HG03460 (cell line): Measurements from ENCODE around the gene SREK1.
"Not testable (repeated sequence)": the region's sequence is repeated elsewhere in the genome, so short reads cannot be mapped to it uniquely, and the experiment has no call there.

Source experiments
- ATAC-seq: cut with Tn5 transposase; IDR thresholded peaks from one replicate; pipeline ENCODE4 v1.9.1; 2021; ENCODE audit not compliant: unreplicated experiment

Gene SREK1, protein sequence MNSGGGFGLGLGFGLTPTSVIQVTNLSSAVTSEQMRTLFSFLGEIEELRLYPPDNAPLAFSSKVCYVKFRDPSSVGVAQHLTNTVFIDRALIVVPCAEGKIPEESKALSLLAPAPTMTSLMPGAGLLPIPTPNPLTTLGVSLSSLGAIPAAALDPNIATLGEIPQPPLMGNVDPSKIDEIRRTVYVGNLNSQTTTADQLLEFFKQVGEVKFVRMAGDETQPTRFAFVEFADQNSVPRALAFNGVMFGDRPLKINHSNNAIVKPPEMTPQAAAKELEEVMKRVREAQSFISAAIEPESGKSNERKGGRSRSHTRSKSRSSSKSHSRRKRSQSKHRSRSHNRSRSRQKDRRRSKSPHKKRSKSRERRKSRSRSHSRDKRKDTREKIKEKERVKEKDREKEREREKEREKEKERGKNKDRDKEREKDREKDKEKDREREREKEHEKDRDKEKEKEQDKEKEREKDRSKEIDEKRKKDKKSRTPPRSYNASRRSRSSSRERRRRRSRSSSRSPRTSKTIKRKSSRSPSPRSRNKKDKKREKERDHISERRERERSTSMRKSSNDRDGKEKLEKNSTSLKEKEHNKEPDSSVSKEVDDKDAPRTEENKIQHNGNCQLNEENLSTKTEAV

GRCh38 chr5:66144074-66144833, at the start of gene SREK1:
Gene SREK1 (plus strand): TSS chr5:66144300. CDS start chr5:66144377, 77 bp downstream.
- ATAC-seq, result peak; percentile 89

DNA sequence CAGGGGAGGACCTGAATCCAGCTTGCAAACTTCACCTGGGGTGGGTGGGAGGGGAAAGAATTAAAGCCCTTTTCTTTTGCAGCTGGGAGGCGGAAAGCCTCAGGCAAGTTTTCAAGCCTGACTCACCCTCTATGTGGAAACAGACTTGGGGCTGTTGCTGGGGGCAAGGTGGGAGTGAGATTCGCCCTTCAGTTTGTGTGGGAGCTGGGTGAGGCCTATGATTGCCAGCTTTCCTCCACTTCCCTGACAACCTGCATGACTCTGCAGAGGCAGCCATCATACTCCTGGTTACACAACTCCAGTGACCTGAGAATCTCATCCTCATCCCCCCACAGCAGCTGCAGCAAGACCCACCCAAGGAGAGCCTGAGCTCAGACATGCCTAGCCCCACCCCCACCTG, 43.2 kb upstream of the SREK1 start:
- ATAC-seq, result no peak

DNA sequence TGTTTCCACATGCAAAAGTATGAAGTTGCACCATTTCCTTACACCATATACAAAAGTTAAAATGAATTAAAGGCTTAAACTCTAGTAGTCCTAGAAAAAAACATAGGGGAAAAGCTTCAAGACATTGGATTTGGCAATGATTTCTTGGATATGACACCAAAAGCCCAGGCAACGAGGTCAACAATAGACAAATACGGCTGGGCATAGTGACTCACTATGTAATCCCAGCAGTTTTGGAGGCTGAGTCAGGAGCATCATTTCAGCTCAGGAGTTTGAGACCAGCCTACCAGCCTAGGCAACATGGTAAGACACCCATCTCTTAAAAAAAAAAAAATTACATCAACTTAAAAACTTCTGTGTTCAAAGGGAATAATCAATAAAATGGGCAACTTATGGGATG, 30.9 kb upstream of the SREK1 start:
- no peak for ATAC-seq

DNA sequence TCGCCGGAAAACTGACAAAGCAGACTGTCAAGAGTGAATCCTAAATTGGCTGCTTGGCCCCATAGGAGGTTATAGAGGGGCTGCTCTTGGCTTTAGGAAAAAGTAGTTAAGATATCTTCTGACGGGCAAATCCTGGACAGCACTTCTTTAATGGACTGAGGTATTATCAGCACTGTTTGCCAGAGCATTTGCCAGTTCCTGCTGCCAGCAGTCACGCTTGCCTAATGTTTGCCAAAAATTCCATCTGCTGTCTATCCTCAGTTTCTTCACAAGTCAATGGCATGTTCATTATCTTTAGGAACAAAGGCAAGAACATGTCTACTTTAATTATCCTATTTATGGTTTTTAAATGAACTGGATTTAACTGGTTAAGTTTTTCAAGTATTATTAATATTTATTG, 25.8 kb upstream of the SREK1 start:
- no peak for ATAC-seq

DNA sequence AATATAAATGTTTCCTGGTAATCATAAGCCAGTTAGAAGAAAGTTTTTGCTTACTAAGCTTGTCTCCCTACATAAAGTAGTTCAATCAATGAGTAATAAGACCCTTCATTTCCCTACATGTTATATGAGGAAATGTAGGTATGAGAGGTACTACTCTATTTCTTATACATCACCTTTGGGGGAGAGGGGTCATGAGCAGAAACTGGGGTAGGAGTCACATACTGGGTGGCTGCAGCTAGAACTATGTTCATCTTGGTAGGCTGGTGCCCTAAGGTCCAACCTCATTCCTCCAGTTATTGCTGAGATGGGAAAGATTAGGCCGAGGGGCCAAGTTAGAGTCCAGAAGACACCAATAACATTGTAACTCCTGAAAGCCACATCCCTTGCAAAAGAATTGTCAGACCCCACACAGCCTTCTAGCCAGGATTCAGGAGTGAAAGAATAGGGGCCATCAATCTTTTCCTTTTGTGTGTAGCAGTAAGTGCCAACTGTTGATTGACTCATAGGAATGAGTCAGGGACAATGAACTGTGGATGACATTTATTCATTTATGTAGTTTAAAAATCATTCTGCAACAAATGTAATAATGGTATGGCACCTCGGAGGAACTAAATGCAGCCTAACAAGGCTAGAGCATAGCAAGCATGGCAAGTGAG, 21.6 kb upstream of the SREK1 start:
- ATAC-seq, result no peak

- no peak for ATAC-seq
Observed at GRCh38 chr5:66129144-66129543, 15.0 kb upstream of the SREK1 start.

DNA sequence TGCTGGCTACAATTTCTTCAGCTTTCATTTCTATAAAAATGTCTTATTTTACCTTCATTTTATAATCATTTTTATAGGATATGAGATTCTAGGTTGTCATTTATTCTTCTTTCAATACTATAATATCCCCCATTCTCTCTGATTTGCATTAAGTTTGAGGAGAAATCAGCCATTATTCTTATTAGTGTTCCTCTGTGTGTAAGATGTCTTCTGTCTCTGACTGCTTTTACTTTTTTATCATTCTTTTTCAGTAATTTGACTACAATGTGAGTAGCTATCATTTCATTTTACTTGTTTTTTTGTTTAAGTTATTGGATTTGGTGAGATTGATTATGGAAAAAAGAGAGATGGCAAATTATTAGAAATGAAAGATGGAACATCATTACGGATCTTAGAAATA, 13.6 kb upstream of the SREK1 start:
- ATAC-seq, result no peak

DNA sequence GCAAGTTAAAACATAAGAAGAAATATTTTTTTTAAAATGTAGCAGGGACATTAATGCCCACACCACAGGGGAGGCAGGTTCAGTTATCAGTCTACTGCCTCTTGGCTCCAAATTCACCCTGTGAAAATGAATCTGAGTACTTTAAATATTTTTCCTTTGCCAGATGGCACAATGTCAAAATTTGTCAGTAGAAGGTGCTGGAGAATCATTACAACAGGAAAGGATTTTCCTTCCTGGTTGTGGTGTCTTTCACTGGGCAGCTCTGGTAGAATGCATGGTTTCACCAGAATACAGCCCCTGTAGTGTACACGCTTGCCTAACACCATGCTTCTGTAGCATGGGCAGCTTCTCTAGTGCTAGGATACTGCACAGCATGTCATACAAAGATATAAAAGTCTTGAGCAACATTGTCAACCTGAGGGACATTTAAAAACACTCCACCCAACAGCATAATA, 9.7 kb upstream of the SREK1 start:
- ATAC-seq, result no peak

GRCh38 chr5:66136053-66136452, 8.0 kb upstream of the SREK1 start:
- ATAC-seq, result no peak

- not testable (repeated sequence) for ATAC-seq
Observed at GRCh38 chr5:66136944-66137343, 7.2 kb upstream of the SREK1 start.

DNA sequence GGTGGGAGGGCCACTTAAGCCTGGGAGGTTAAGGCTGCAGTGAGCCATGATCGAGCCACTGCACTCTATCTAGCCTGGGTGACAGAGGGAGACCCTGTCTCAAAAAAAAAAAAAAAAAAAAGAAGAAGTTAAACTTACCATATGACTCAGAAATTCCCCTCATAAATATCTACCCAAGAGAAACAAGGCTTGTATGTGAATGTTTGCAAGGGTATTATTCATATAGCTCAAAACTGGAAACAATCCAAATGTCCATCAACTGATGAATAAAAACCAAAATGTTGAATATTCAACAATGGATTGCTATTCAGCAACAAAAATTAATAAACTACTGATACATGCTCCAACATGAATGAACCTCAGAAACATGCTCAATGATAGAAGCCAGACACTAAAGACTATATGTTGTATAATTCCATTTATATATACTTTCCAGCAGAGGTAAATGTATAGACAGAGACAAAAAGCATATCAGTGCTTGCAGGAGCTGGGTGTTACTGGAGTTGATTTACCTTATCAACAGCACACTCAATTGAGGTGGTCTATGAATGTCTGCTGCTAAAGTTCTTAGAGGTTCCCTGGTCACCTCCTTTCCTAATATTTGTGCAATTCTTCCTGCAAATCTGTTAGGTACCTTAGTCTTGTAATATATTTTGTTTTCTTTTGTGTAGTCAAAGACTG, 5.3 kb upstream of the SREK1 start:
- no peak for ATAC-seq

- ATAC-seq, result no peak
Observed at GRCh38 chr5:66139318-66139712, 4.8 kb upstream of the SREK1 start.

DNA sequence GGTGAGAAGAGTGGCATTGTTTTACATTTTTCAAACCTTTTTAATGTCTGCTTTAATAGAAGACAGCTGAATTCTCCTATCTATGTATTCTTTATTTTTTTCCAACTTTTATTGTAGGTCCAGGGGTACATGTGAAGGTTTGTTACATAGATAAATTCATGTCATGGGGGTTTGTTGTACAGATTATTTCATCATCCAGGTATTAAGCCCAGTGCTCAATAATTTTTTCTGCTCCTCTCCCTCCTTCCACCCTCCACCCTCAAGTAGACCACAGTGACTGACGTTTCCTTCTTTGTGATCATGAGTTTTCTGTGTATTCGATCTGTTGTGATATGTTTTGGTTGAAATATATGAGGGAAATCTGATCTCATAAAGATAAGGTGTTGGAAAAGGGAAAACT, 1.7 kb upstream of the SREK1 start:
- no peak for ATAC-seq

GRCh38 chr5:66143473-66144073, 527 bp upstream of the SREK1 start:
- ATAC-seq, result peak; percentile 16

DNA sequence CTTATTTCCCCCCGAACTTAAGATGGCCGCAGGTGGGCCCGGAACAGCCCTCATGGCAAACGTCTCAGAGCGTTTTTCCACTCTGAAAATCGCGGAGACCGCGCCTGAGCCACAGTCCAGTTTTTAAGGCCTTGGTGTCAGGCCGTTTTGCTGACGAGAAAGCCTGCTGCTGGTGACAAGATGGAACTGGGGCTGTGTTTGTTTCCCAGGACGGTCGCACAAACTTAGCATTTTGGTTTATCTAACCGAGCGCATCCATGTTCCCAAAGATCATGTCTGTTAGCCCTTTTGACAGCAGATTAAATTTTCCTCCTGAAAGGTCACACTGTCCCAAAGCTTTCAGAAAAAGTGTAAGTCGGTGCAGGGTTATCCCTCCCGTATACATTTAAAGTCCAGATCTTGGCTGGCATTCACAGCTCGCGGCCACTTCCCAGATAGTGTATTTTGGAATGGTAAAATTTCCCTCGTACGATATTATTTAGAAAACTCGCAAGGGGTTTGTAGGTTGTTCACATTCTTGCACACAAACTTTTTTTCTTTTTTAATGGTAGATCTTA, 812 bp downstream of the SREK1 start:
- peak; percentile 46 for ATAC-seq

DNA sequence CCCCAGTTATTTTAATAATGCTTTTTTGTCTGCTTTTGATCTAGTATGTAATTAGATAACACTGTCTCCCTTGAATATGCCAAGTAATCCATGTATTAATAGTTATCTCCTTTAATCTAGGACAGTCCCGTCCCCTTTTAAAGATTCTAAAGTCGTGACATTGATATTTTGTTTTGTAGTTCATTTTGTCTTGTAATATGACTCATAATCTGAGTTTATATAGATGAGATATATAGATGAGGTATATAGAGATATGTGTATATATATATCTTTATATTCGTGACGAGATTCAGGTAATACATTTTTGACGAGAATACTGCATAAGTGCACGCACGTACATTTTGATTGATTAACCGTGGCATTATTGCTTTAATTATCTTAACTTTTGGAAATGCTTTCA, 1.6 kb downstream of the SREK1 start:
- ATAC-seq, result no peak

GRCh38 chr5:66149950-66150349, 5.8 kb downstream of the SREK1 start:
- no peak for ATAC-seq

DNA sequence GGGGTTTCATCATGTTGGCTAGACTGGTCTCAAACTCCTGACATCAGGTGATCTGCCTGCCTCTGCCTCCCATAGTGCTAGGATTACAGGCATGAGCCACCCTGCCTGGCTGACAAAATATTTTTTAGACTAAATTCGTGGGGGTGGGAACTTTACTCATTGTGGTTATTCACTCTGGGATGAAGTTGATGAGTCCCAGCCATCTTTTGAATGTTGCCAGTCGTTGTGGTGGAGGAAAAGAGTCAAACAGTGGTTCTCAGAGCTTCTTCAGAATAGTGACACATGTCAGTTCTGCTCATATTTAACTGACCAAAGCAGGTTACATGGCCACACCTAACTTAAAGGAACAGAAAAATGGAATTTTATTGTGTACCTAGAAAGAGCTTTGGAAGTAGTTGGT, 6.9 kb downstream of the SREK1 start:
- ATAC-seq, result no peak

DNA sequence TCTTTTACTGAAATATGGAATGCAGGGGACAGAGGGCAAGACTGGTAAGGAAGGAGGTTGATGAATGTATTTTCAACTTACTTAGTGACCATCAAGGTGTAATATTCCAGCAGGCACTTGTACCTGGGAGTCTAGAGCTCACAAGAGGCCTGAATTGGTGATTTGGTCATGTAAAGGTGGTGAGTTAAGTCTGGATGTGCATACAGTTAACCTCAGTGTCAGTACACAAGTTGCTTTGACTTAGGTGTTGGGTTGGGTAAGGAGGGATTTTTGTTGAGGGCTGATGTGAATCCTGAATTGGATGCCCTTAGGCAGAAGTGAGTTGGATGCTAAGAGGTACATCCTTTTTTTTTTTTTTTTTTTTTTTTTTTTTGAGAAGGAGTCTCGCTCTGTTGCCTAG, 7.4 kb downstream of the SREK1 start:
- no peak for ATAC-seq

DNA sequence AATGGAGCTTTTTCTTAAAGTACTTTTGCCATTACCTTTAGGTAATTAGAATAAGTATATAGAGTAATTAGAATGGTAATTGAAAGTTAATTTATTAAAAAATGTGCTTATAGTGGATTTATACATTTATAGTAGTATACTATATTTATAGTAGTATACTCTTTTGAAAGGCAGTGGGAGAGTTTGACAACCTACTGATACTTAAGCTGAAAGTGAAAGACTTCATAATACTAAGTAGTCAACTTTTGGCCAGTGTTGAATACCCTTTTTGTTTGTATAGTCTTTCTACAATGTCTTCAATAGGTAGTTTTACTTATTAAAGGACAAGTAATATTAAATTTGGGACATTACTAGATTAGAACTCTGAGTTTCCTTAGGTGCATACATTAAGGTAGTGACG, 12.9 kb downstream of the SREK1 start:
- no peak for ATAC-seq
